Measurements from ENCODE around the gene AFTPH. TPM values are rescaled to one million over a fixed set of nuclear protein-coding genes. Genes with fewer than 3 reads are reported as not detected.

The AFTPH gene
- polyA plus RNA-seq, 3 donors: 22.3 to 28.6 (median 28.4) TPM

GRCh38 chr2:64493788-64494187 is 30.3 kb upstream of the AFTPH start:
- WGBS (ENCODE audit: insufficient coverage): 100% methylated on average over 2 of the region's 4 CpGs
- H4K20me1 ChIP-seq (ENCODE audit: insufficient read depth, low read length): no peaks in the 10 kb centered on the region
- H3K27ac Mint-ChIP-seq: no peak overlapping the region

GRCh38 chr2:64498438-64498837 is 25.7 kb upstream of the AFTPH start:
- H3K27ac Mint-ChIP-seq: no peak overlapping the region
- peaks cover 6% of the 10 kb centered on the region for H3K4me1 Mint-ChIP-seq
- peaks cover 0 to 2% (median 0%) of the 10 kb centered on the region in 7 donors for H3K9me3 Mint-ChIP-seq
- no peak for TF ChIP-seq CTCF (IDR thresholded peaks at IDR 0.05)
- no peak overlapping the region for H3K4me3 Mint-ChIP-seq
- no peaks in the 10 kb centered on the region for H3K79me2 ChIP-seq (ENCODE audit: insufficient read depth, low read length)
- peaks cover 0 to 8% of the 10 kb centered on the region in 2 donors for H3K27me3 ChIP-seq (ENCODE audit: control insufficient read depth in 2 of 2, insufficient read depth in 2 of 2, low read length in 2 of 2)
- no peak overlapping the region for H3K4me2 ChIP-seq (replicated peaks; ENCODE audit: extremely low read depth, low read length, poor library complexity, severe bottlenecking)
- 100% methylated on average over 1 of the region's 1 CpG for WGBS (ENCODE audit: insufficient coverage)
- H3K27me3 Mint-ChIP-seq (ENCODE audit: low read depth in 3 of 3): peaks cover 3 to 7% (median 6%) of the 10 kb centered on the region in 3 donors
- no peaks in the 10 kb centered on the region for H3K4me1 ChIP-seq (ENCODE audit: control insufficient read depth in 1 of 2, insufficient read depth in 2 of 2, low read length in 2 of 2)
- no peak for DNase-seq
- H3K9ac ChIP-seq (ENCODE audit: insufficient read depth, low read length, poor library complexity, severe bottlenecking): no peak overlapping the region
- H3K9me3 ChIP-seq (replicated peaks in 1 of 2; ENCODE audit: control insufficient read depth in 1 of 2, insufficient read depth in 1 of 2, low read length in 2 of 2): no peaks in the 10 kb centered on the region
- intact Hi-C loops (cut with micrococcal nuclease): no loop called here
- H3K36me3 Mint-ChIP-seq: no peaks in the 10 kb centered on the region
- H3K27ac ChIP-seq (ENCODE audit: low read depth in 1 of 2, low read length in 2 of 2): no peak overlapping the region
- no peaks in the 10 kb centered on the region for H4K20me1 ChIP-seq (ENCODE audit: insufficient read depth, low read length)
- no peaks in the 10 kb centered on the region for H3K36me3 ChIP-seq (replicated peaks in 1 of 2; ENCODE audit: control insufficient read depth in 1 of 2, insufficient read depth in 2 of 2, low read length in 2 of 2)
- H3K4me3 ChIP-seq (replicated peaks in 1 of 3; ENCODE audit: low read depth in 2 of 3, low read length in 3 of 3): no peak overlapping the region
- H2AFZ ChIP-seq (ENCODE audit: insufficient read depth, low read depth, low read length, poor library complexity, severe bottlenecking): no peak overlapping the region

More at GRCh38 chr2:64493788-64494187, 30.3 kb upstream of the AFTPH start:
- DNase-seq: no peak
- Histone ChIP-seq H3K9me3 (replicated peaks in 1 of 2; ENCODE audit: control insufficient read depth in 1 of 2, insufficient read depth in 1 of 2, low read length in 2 of 2) (no peaks in the 10 kb centered on the region), H3K4me3 (replicated peaks in 1 of 3; ENCODE audit: low read depth in 2 of 3, low read length in 3 of 3) (no peak overlapping the region), H3K4me2 (replicated peaks; ENCODE audit: extremely low read depth, low read length, poor library complexity, severe bottlenecking) (no peak overlapping the region), H3K4me1 (ENCODE audit: control insufficient read depth in 1 of 2, insufficient read depth in 2 of 2, low read length in 2 of 2) (no peaks in the 10 kb centered on the region), H3K27ac (ENCODE audit: low read depth in 1 of 2, low read length in 2 of 2) (no peak overlapping the region), H3K27me3 (ENCODE audit: control insufficient read depth in 2 of 2, insufficient read depth in 2 of 2, low read length in 2 of 2) (peaks cover 0 to 8% of the 10 kb centered on the region in 2 donors), H3K79me2 (ENCODE audit: insufficient read depth, low read length) (no peaks in the 10 kb centered on the region), H3K36me3 (replicated peaks in 1 of 2; ENCODE audit: control insufficient read depth in 1 of 2, insufficient read depth in 2 of 2, low read length in 2 of 2) (no peaks in the 10 kb centered on the region), H2AFZ (ENCODE audit: insufficient read depth, low read depth, low read length, poor library complexity, severe bottlenecking) (no peak overlapping the region), H3K9ac (ENCODE audit: insufficient read depth, low read length, poor library complexity, severe bottlenecking) (no peak overlapping the region)
- Mint-ChIP-seq H3K4me1 (peaks cover 6% of the 10 kb centered on the region), H3K36me3 (no peaks in the 10 kb centered on the region), H3K4me3 (no peak overlapping the region), H3K9me3 (no peaks in the 10 kb centered on the region), H3K27me3 (ENCODE audit: low read depth in 3 of 3) (peaks cover 5 to 8% (median 8%) of the 10 kb centered on the region in 3 donors)
- no peak for TF ChIP-seq CTCF (IDR thresholded peaks at IDR 0.05)
- intact Hi-C loops (cut with micrococcal nuclease): loop anchor here in 1 of 2 donors (5.0 kb wide), 1 partner anchor 161 kb away; no protein-coding TSS in a partner anchor
